Hepatocyte (in vitro differentiated cells): ENCODE data around the gene HPSE2. TPM values are rescaled to one million over a fixed set of nuclear protein-coding genes. Genes with fewer than 3 reads are reported as not detected.

ENCODE experiments used
- DNase-seq: peaks from one replicate; pipeline ENCODE4 v3.0.0-alpha.2; 2016; ENCODE audit warnings: low spot score
- H2AFZ ChIP-seq: fragments of 200-600 bp; sonication (generic); 2 replicates; pipeline ENCODE4 v1.6.0; 2016; ENCODE audit warnings: antibody characterized with exemption, mild to moderate bottlenecking
- H3K27ac ChIP-seq: fragments of 200-600 bp; sonication (generic); 2 replicates; pipeline ENCODE4 v1.5.1; 2016; ENCODE audit warnings: mild to moderate bottlenecking
- H3K27me3 ChIP-seq: fragments of 200-600 bp; sonication (generic); 2 replicates; pipeline ENCODE4 v1.6.1; 2016
- H3K36me3 ChIP-seq: fragments of 200-600 bp; sonication (generic); replicated peaks from 2 replicates; pipeline ENCODE4 v1.5.1; 2016; ENCODE audit warnings: low read depth; ENCODE audit not compliant: insufficient read depth
- H3K4me1 ChIP-seq: fragments of 200-600 bp; sonication (generic); 2 replicates; pipeline ENCODE4 v1.5.1; 2016; ENCODE audit warnings: mild to moderate bottlenecking, moderate library complexity; ENCODE audit not compliant: insufficient read depth
- H3K4me2 ChIP-seq: fragments of 200-600 bp; sonication (generic); 2 replicates; pipeline ENCODE4 v1.6.0; 2016
- H3K4me3 ChIP-seq: fragments of 200-600 bp; sonication (generic); 2 replicates; pipeline ENCODE4 v1.5.1; 2016; ENCODE audit warnings: mild to moderate bottlenecking
- H3K79me2 ChIP-seq: fragments of 200-600 bp; sonication (generic); 2 replicates; pipeline ENCODE4 v1.6.0; 2017; ENCODE audit warnings: mild to moderate bottlenecking
- H3K9me2 ChIP-seq: fragments of 200-600 bp; sonication (generic); replicated peaks from 2 replicates; pipeline ENCODE4 v1.6.0; 2017; ENCODE audit warnings: mild to moderate bottlenecking; ENCODE audit not compliant: insufficient read depth
- H3K9me3 ChIP-seq: fragments of 200-600 bp; sonication (generic); 2 replicates; pipeline ENCODE4 v1.5.1; 2016; ENCODE audit warnings: low read depth, mild to moderate bottlenecking
- H4K20me1 ChIP-seq: fragments of 200-600 bp; sonication (generic); 2 replicates; pipeline ENCODE4 v1.6.0; 2016; ENCODE audit warnings: mild to moderate bottlenecking; ENCODE audit not compliant: insufficient read depth, poor library complexity, severe bottlenecking
- EZH2 ChIP-seq: fragments of 200-600 bp; sonication (generic); IDR thresholded peaks from 2 replicates; pipeline ENCODE4 v1.6.1; 2016; ENCODE audit warnings: antibody characterized with exemption, mild to moderate bottlenecking, borderline replicate concordance
- EZH2phosphoT487 ChIP-seq: fragments of 200-600 bp; sonication (generic); IDR thresholded peaks from one replicate; pipeline ENCODE4 v1.6.1; 2018; ENCODE audit warnings: antibody characterized with exemption, mild to moderate bottlenecking, low read depth, moderate library complexity; ENCODE audit not compliant: unreplicated experiment, severe bottlenecking
- WGBS: methylation state at CpG from one replicate; pipeline ENCODE4 v1.1.6; 2016; ENCODE audit warnings: low lambda C conversion rate; ENCODE audit errors: missing lambda C conversion rate; 5-methylcytosine and 5-hydroxymethylcytosine counted together
- polyA plus RNA-seq: library from polyadenylated mRNA; unstranded; fragments of >200 nt; fragmentation: Nextera tagmentation; extraction: Ambion mirVana; gene quantifications from 2 replicates; pipeline ENCODE4 v1.2.1, GENCODE V29; 2016
- total RNA-seq: library from RNA; depleted of rRNA; stranded (reverse); fragments of >200 nt; gene quantifications from 2 replicates; pipeline ENCODE4 v1.2.3, GENCODE V29; 2014
- TF ChIP-seq, protein P1 (sequence below): fragments of 200-600 bp; sonication (generic); IDR thresholded peaks from 2 replicates; pipeline ENCODE4 v1.5.1; 2016; ENCODE audit warnings: antibody characterized with exemption, mild to moderate bottlenecking; ENCODE audit not compliant: poor library complexity

HPSE2 gene
- total and polyA plus RNA-seq, 2 experiments from 2014 or later: 3.7 to 5.7 TPM

DNA sequence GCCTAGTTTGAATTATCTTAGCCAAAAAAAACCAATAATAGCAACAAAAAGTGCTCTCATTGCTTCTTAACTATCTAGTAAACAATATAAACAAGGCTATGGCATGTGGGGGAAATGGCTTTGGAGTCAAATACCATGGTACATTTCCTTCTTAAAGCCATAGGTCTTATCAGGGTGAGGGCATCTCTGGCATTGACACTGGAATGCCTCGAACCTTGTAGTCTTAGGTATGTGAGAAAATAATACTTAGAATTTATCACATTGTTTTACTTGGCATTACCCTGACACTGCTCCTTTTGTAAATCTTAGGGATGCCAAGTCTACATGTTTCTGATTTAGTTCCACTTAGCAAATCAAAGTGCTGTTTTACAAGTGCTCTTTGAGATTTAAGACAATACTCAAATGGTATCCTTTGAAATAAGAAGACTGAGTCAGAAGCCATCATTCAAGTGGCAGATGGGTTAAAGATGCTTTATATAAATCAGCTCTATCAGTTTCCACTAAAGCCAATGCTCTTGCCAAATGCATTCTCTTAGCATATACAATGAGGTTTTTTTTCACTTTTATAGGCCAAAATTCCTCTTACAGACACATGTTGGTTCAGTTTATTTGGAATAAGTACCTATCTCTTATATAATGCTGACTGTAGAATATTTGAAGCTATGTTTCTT lies 155.2 kb downstream of the HPSE2 start:
- Histone ChIP-seq H2AFZ (no peak overlapping the region), H3K9me2 (no peaks in the 10 kb centered on the region), H3K79me2 (no peaks in the 10 kb centered on the region), H3K27ac (no peak overlapping the region), H3K9me3 (no peaks in the 10 kb centered on the region), H3K4me2 (no peak overlapping the region), H3K4me1 (no peaks in the 10 kb centered on the region), H3K36me3 (no peaks in the 10 kb centered on the region), H3K27me3 (no peaks in the 10 kb centered on the region), H4K20me1 (no peaks in the 10 kb centered on the region), H3K4me3 (no peak overlapping the region)
- TF ChIP-seq EZH2phosphoT487 (no peak), EZH2 (no peak)
- TF ChIP-seq, protein P1, sequence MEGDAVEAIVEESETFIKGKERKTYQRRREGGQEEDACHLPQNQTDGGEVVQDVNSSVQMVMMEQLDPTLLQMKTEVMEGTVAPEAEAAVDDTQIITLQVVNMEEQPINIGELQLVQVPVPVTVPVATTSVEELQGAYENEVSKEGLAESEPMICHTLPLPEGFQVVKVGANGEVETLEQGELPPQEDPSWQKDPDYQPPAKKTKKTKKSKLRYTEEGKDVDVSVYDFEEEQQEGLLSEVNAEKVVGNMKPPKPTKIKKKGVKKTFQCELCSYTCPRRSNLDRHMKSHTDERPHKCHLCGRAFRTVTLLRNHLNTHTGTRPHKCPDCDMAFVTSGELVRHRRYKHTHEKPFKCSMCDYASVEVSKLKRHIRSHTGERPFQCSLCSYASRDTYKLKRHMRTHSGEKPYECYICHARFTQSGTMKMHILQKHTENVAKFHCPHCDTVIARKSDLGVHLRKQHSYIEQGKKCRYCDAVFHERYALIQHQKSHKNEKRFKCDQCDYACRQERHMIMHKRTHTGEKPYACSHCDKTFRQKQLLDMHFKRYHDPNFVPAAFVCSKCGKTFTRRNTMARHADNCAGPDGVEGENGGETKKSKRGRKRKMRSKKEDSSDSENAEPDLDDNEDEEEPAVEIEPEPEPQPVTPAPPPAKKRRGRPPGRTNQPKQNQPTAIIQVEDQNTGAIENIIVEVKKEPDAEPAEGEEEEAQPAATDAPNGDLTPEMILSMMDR: no peak
- 57% methylated on average over 1 of the region's 1 CpG for WGBS
- DNase-seq: no peak

DNA sequence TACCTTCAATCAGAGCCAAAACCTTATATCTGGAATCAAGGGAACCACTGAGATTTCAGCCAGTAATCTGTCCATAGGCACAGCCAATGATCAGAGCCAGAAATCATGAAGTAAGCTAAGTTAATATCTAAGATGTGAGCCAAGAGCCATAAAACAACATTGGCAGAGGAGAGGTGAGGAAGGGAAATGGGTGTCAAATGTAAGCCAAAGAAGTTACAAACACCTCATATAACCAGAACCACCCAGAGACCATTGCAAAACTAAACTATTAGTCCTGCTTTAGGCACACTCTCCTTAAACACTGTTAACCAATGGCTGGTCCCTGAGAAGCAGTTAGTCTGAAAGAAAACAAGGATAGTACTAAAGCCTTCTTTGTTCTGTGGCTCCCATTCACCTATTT lies 173.1 kb downstream of the HPSE2 start:
- Histone ChIP-seq H3K9me3 (no peaks in the 10 kb centered on the region), H4K20me1 (no peaks in the 10 kb centered on the region), H3K4me3 (no peak overlapping the region), H3K4me2 (no peak overlapping the region), H3K27ac (no peak overlapping the region), H3K79me2 (no peaks in the 10 kb centered on the region), H3K27me3 (no peaks in the 10 kb centered on the region), H2AFZ (no peak overlapping the region), H3K4me1 (no peaks in the 10 kb centered on the region), H3K36me3 (no peaks in the 10 kb centered on the region), H3K9me2 (no peaks in the 10 kb centered on the region)
- TF ChIP-seq EZH2 (no peak), EZH2phosphoT487 (no peak)
- TF ChIP-seq, protein P1: no peak
- DNase-seq: no peak

DNA sequence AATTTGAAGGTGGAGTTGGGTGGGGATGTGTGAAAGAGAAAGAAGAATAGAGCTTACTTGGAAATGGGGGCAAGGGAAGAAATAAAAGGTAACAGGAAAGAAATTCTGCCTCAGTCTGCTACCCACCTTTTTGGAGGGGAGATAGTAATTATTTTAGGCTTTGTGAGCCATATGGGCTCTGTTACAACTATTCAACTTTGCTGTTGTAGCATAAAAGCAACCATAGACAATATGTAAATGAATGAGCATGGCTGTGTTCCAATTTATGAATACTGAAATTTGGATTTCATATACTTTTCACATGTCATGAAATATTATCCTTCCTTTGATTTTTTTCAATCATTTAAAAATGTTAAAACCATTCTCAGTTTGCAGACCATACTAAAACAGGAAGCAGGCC lies 176.9 kb downstream of the HPSE2 start:
- Histone ChIP-seq H3K9me3 (no peaks in the 10 kb centered on the region), H2AFZ (no peak overlapping the region), H3K4me3 (no peak overlapping the region), H3K4me1 (no peaks in the 10 kb centered on the region), H3K27ac (no peak overlapping the region), H3K9me2 (no peaks in the 10 kb centered on the region), H3K36me3 (no peaks in the 10 kb centered on the region), H3K4me2 (no peak overlapping the region), H3K79me2 (no peaks in the 10 kb centered on the region), H4K20me1 (no peaks in the 10 kb centered on the region), H3K27me3 (no peaks in the 10 kb centered on the region)
- no peak for DNase-seq
- no peak for TF ChIP-seq EZH2
- TF ChIP-seq EZH2phosphoT487: no peak
- TF ChIP-seq, protein P1: no peak
